NCI-H2171 treated with DMSO at 0.1 percent for 48 hours (cell line): Measurements from ENCODE around the gene PEX16.

Experiments
- DNase-seq: peaks from one replicate; lab custom pipeline; 2025; lab: John Stamatoyannopoulos, UW

PEX16 gene

DNA sequence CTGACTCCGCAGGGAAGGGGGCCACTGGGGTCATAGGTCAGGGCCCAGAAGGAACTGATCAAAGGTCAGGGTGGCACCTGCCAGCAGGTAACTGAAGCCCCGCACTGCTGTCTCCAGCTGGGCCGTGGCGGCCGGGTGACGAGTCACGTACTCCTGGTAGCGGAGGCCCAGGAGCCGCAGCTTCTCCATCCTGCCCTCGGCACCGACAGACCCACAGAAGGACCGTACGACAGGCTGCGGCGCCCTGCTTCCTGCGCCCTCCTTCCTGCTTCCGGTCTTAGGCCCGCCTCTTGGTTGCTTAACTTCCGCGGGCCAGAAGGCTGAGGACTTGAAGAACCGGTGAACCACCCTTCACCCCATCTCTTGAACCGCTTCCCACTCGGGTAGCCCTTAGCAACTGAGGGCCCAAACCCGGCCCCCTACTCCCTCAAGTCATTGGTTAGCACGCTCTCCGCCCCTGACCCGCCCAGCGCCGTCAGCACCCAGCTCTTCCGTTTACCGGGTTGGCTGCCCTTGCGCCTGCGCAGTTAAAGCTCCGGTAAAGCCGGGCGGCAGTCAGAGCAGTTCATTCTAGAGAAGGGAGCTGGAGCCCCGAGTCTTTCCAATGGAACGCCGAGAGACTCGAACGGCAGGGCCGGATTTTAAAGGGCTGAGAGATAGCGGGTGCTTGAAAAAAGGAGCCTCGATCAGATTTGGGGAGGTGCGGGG lies at the start of gene PEX16:
Gene PEX16 (minus strand): TSS at position 255 of the 708 bp plus-strand sequence. CDS start 66 bp downstream, at position 189.
- peak; percentile 98 for DNase-seq

DNA sequence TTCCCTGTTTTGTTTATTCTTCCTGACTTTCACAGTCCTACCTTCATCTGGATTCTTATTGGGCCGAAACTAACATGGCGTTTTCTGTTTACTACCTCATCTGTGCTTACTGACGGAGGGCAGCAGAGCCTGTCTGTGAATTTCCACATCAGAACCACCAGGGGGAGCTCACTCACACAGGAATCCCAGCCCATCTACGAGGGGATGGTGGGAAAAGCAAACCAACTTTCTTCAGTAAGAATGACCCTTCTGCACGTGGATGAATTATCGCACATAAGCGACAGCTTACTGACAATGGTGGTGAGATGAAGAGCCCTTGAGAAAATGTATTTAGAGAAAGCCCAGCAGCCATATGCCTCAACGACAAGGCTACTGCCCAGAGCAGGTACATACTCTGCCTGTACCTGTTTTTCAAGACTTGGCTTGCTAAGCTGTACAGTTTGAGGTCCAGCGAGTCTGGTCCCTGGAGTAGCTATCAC lies 47.3 kb upstream of the PEX16 start:
- peak; percentile 85 for DNase-seq

DNA sequence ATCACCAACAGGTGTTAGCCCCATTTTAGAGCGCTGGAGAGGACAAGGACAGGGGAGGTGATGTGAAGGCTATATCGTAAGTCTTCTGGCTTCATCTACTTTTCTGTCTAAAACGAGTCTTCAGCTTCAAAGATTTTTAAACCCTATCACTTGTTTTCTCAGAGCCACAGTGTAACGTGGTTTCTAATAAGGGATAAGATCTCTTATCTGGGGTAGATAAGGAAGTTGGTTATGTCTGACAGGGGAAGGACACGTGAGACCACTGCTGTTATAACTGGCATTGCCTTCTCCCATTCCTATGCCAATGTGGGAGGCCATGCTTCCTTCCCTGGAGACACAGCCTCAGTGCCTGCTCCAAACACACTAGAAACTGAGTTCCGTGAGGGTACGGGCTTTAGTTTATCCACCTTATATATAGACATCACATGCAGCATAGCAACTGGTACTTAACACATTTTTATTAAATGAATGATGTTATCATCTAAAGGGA lies 44.1 kb upstream of the PEX16 start:
- no peak for DNase-seq

GRCh38 chr11:45960387-45961095 lies 42.9 kb upstream of the PEX16 start:
- no peak for DNase-seq

- no peak for DNase-seq
These were observed 42.2 kb upstream of the PEX16 start for GRCh38 chr11:45959851-45960250.

- no peak for DNase-seq
These were observed 32.3 kb upstream of the PEX16 start for GRCh38 chr11:45949992-45950407.

GRCh38 chr11:45948356-45948755 lies 30.7 kb upstream of the PEX16 start:
- DNase-seq: no peak

- DNase-seq: no peak
These were observed 30.2 kb upstream of the PEX16 start for GRCh38 chr11:45947885-45948284.

GRCh38 chr11:45945397-45945999 lies 27.8 kb upstream of the PEX16 start:
- no peak for DNase-seq

DNA sequence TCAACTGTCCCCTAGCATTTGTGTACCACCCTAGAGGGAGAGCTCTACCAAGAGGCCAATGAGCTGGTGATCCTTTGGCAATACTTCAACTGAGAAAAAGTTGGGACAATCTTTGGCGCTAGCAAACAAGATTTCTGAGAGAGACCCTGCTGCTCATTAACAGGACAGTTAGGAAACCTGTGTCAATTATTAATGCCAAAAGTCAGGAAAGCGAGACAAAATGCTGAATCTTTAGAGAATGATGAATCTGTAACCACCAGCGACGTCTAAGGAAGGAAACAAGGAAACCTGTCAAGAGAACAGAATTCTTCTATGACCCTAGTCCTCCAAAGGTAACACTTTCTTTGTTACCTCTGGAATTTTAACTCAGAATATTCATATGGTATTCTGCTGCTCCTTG lies 24.7 kb upstream of the PEX16 start:
- no peak for DNase-seq

- DNase-seq: no peak
These were observed 23.6 kb upstream of the PEX16 start for GRCh38 chr11:45941285-45941684.

- DNase-seq: no peak
These were observed 22.2 kb upstream of the PEX16 start for GRCh38 chr11:45939836-45940235.

DNA sequence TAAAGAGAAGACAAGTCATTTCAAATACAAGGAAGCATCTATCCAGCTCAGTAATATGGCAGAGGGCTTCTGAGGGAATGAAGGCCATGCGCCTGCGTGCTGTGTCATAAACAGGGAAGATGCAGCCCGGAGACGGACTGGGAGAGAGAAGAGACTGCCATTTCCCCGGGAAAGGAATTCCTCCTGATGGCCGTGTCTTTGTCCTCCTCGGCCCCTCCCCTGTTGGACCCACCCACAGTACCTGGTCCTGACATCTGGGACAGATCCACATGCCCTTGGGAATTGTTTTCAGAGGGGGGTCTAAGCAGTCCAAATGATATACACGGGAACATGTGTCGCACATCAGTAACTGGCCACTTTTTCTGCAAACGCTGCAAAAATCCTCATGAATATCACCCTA lies 20.2 kb upstream of the PEX16 start:
- DNase-seq: no peak

DNA sequence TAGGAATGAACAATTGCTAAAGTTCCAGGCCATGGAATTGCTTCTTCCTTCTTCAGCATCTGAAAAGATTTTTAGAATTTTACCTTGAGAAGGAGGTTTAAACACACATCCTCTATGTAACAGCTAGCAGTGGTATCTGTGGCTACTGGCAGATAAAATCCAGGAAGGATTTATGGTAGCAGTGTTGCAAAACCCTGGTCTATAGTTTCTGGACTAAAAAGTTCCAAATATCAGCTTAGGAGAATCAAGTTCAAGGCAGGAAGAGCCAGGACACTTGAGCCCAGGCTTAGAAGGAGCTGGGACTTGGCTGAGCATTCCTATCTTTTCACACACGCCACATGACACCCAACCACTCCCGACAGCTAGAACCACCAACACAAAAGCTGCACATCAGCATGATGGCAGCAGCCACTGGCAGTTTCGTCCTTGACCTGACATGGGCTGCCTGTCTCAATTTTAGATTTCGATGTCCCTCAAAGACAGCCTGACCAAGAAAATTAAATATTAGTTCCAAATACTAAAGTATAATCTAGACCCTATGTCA lies 18.9 kb upstream of the PEX16 start:
- no peak for DNase-seq

GRCh38 chr11:45935349-45936064 lies 17.8 kb upstream of the PEX16 start:
- DNase-seq: no peak

- peak; percentile 63 for DNase-seq
These were observed 17.1 kb upstream of the PEX16 start for GRCh38 chr11:45934580-45935318.

DNA sequence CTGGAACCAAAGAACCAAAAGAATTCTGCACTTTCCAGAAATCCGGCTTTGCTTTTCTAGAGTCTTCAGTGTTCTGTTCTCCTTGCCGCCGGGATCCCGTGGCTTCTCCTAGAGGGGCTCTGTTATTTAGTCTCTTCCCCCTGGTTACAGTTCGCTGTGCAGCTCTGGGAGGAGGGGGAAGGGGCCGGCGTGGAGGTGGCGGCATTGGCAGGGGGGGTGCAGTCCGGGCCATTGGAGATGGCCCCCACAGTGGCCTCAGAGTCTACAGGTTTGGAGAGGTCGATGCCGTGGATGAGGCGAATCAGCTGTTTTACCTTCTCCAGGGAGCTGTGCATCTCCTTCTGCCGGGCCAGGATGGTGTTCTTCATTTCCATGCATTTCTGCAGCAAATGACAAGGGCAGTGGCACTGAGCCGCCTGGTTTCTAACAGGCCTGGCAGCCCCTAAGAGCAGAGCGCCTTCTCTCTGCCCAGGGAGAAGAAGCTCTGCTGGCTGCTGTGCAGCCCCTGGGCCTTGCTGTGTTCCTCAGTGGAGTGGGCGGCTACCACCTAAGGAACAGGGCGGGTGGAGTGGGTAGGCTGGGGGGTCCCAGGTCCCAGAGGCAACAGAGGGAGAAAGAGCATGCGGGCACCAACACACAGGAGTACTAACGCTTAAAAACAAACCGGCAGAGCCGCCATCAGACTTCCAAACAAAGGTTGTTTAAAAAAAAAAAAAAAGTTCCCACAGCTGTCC lies 16.3 kb upstream of the PEX16 start:
- DNase-seq: no peak

GRCh38 chr11:45933131-45933831 lies 15.6 kb upstream of the PEX16 start:
- DNase-seq: no peak

- no peak for DNase-seq
These were observed 14.5 kb upstream of the PEX16 start for GRCh38 chr11:45932217-45932616.

DNA sequence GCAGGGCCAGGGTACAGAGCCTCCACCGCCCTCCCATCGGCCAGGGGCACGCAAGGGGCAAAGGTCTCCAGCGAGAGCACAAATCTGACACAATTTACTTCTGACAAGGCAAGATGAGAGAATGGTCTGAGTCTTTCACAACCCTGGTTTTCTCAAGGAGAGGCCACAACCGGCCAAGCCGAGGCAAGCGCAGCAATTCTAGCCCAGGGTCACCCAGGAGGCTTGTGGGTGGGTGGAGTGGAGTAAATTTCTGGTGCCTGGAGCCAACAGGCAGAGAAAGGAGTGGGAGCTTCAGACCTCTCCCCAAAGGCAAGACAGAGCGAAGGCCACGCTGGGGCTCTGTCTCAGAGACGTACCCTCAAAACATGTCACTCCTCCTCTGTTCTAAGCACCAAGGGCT lies 14.1 kb upstream of the PEX16 start:
- no peak for DNase-seq
